NCI-H774 (cell line): ENCODE results near the gene ST6GAL1.
"Not testable (repeated sequence)": the region's sequence is repeated elsewhere in the genome, so short reads cannot be mapped to it uniquely, and the experiment has no call there.

Experiments used
- DNase-seq: peaks from one replicate; lab custom pipeline; 2025; lab: John Stamatoyannopoulos, UW

The ST6GAL1 gene

DNA sequence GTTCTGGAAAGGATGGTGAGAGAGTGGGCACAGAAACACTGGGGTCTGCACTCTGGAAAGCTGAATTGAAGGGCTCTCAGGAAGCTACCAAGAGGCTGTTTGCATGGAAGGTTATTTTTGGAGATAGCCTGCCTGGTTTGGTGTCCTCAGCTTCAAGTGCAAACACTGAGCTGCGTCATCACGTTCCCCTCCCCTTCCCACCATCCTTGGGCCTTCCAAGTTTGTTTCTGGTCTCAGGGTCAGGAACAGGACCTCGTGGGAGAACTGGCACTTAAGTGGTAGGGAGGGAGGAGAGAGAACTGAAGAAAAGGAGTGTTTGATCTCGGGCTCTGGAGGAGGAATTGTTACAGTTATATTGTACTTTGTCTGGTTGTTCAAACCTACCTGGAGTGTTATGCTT, 10.6 kb downstream of the ST6GAL1 start:
- DNase-seq, result no peak

DNA sequence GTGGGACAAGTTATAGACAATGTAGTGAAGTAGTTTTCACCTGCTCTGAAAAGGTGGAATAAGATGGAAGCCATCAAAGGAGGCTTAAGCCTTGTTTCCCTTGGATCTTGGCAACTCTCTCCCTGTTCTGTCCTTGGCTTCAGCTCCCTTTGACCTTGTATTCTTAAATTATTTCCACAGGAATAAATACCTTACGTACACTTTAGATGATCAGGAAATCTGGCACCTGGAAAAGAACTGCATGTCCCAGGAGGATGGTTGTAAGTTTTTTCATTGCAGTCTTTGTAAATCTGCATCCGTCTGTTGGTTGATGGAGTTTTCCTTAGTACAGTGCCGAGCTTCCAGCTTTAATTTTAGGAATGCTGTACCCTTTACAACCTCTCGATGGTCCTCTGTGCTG, 11.8 kb downstream of the ST6GAL1 start:
- no peak for DNase-seq

DNA sequence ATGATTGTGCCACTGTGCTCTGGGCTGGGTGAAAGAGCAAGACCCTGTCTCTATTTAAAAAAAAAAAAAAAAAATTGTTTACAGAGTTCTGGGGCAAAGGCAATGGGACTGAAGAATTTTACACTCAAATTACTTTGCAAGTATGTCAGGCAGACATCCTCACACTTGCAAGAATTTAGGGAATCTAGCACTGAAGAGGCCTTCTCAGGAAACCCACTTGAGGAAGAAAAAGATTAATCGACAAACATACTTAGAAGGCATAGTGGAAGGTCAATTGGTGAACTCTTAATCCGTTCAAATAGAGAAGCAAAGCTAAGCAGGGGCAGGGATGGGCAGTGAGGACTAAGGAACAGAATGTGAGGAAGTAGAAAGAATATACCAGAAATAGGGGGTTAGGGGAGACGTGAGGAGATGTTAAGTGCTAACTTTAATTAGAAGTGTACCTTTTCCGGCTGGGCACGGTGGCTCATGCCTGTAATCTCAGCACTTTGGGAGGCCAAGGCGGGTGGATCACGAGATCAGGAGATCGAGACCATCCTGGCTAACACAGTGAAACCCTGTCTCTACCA, 15.0 kb downstream of the ST6GAL1 start:
- no peak for DNase-seq

DNA sequence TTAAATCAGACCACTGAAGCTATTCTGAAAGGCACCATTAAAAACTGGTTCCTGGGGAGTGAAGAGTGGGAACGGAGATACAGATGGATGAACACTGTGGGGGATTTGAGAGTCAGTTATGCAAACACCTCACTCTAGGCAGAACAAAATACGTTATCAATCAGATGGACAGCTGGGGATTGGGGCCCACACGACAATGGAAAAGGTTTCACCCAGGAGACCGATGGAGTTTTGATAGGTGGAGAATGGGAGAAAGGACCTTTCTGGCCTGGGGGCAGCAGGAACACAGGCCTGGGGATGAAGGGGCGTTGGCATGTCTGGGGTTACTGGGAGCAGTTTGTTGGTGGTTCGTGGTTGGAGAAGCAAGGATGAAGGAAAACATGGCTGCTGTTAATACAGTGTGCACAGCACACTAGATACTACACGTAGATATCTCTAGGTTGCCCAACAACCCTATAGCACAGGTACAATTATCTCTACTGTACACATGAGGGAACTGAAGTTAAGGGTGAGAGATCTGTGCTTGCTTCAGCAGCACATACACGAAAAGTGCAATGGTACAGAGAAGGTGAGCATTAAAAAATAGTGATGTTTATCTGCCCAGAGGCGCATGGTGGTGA, 16.5 kb downstream of the ST6GAL1 start:
- no peak for DNase-seq

DNA sequence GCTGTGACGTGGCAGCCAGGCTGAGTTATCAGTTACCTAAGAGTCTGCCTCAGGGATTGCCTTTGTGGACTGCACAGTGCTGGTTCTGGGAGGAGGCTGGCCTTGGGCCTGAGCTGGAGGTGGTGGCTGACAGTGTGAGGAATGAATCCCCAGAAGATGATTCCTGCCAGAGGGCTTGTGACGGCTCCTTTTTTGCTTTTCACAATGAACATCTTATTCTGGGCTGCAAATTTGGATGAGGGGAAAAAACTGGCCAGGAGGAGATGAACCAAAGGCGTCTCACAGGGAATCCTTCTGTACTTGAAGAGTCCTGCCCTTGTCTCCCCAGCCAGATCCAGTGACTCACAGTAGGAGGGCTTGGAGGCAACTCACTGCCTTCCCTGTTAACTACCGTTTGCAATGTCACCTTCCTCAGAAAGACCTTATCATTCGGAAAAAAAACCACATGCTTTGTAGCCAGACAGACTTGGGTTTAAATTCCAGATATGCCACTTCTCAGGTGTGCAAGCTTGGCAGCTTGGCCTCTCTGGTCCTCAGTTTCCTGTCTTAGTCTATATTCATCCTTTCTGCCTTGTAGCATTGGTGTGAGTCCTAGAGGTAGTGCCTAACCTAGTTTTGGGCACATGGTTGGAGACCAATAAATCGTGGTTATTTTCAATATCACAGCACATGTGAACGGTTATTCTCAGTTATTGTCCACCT, 19.1 kb downstream of the ST6GAL1 start:
- DNase-seq, result no peak

DNA sequence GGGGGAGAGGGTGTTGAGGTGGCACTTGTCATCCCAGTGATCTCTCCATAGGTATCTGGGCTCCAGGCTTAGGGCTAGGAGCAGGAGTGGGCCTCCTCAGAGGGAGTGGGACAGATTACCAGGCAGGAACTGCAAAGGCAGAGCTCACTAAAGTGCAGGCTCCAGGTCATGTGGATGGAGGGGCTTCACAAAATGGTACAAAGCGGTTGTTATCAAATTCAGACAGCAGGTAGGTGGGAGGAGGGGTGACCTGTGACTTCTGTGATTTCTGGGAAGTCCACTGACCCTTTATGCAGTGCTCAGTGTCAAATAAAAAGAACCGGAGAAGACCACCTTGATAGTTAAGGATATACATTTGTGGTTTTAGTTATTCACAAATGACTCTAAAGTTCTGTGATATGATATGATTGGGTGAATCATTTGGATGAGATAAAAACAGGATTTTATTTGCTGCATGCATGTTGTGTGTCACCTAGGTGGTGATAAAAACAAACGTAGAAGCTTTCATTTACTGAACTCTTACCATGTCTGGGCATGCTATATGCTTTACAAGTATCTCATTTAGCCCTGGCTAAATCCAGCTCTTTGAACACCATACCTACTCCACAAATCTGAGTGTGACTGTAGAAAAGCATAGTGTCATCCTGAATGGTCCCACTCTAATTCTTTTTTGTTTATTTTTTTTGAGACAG, 20.2 kb downstream of the ST6GAL1 start:
- no peak for DNase-seq

DNA sequence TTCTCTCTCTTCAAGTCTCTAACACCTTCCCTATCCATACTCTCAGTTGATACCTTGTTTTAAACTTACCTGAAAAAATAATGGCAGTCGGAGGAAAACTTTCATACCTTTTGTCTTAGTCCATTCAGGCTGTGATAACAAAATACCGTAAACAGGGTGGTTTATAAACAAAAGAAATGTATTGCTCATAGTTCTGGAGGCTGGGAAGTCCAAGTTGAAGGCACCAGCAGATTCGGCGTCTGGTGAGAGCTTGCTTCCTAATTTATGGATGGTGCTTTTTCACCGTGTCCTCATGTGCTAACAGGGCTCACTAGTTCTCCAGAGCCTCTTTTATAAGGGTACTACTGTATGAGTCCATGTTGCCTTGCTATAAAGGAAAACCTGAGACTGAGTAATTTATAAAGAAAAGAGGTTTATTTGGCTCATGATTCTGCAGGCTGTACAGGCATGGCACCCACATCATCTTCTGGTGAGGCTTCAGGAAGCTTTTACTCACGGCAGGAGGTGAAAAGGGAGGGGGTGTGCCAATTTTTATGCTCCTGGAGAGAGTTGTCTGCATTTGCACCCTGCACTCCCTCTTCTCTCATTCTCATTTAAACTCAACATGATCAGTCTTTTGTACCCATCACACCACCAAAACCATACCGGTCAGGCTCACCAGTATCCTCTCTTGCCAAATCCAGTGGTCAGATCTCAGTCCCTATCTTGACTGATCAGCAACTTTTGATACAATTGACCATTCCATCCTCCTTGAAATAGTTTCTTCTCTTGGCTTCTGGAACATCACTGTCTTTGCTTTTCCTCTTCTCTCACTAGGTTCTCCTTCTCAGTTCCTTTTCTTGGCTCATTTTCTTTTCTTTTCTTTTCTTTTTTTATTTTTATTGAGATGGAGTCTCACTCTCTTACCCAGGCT, 21.6 kb downstream of the ST6GAL1 start:
- no peak for DNase-seq

DNA sequence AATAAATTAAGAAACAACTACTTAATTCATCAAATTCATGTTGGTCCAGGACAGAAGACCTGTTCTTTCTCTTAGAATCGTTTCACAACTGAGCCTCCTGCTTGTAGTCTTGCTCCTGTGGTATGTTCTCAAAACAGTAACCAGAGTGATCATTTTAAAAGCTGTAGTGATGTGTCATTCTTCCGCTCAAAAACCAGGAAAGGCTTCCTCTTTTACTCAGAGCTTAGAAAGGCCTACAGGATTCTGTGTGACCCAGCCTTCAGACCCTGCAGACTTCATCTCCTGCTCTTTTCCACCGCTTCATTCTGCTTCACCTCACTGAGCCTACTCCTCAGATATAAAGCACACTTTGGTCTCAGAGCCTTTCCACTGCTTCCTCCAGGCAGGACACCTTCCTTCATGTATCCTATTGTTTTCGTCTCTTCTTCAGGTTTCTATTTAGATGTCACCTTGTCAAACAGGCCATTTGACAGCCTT, 22.7 kb downstream of the ST6GAL1 start:
- DNase-seq, result no peak

DNA sequence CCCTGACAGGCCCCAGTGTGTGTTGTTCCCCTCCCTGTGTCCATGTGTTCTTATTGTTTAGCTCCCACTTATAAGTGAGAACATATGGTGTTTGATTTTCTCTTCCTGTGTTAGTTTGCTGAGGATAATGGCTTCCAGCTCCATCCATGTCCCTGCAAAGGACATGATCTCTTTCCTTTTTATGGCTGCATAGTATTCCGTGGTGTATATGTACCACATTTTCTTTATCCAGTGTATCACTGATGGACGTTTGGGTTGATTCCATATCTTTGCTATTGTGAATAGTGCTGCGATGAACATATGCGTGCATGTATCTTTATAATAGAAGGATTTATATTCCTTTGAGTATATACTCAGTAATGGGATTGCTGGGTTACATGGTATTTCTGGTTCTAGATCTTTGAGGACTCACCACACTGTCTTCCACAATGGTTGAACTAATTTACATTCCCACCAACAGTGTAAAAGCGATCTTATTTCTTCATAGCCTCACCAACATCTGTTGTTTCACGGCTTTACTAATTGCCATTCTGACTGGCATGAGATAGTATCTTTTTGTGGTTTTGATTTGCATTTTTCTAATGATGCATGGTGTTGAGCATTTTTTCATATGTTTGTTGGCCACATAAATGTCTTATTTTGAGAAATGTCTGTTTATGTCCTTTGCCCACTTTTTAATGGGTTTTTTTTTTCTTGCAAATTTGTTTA, 23.8 kb downstream of the ST6GAL1 start:
- not testable (repeated sequence) for DNase-seq

DNA sequence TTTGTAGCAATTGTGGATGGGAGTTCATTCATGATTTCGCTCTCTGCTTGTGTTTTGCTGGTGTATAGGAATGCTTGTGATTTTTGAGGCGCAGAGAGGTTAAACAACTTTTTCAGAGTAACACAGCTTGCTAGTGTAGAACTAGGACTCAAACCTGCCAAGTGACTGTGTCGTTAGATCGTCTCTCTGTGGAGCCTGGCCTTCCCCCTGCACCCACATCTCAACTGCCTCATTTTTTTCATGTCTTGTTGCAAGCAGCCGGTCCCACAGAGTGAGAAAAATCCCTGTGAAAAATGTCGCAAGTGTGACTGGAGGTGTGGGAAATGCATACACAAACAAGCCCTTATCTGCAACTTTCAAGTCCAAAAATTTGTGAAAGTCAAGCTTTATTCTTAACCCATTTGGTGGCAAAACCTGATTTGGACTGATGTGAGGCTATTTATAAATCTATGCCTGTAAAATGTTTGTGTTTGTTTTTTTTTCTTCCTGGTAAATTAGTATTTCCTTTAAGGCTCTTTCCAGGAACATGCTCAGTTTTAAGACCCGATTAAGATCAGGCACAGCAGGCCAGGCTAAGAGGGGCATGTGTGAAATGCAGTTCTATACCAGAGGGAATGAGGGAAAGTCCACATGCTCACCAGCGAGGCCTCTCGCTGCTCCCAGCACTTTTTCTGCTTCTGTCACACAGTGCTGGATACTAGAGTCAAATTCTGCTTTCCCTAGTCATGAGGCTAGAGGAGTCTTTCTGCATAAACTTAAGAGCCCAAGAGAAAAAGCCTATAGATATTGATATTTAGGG, 25.8 kb downstream of the ST6GAL1 start:
- DNase-seq, result no peak

DNA sequence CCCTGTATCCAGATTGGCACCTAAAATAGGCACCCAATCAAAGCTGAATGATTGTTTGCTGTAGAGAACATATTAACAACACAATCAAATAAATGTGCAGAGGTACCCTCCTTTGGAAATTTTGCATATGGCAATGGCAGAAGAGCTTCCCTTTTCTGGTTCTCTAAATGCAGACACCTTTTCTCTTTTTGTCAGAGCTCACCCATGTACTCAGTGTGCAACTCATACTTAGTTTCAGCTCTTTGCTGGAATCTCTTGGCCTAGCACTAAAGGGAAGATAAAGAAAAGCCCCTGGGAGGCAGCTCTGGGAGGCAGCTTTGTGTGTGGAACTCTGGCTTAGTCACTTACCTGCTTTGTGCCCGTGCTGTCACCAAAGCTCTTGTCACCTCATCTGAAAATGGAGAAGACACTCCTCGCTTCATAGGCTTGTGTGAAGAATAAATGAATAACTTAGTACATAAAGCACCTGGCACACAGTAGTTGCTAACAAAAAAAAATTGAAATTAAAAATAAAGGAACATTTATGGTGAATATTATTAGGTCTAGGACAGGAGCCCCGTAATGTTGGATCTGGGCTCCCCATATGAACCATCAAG, 28.8 kb downstream of the ST6GAL1 start:
- no peak for DNase-seq

DNA sequence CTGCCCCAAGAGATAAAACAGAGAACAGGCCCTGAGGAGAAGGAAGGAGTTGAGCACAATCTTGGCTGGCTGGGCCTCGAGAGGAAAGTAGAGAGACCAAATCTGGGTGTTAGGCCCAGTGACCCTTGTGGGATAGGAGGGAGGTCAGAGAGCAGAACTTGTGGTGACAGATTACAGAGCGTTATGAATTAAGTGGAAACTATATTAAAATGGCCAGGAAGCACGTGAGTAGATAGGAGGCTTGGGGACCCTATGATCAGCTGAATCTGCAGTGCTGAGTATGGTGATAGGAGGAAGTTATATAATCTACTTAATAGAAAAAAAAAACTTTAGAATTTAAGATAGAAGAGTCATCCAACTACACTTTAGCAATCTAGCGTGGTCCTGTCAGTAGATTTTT, 30.0 kb downstream of the ST6GAL1 start:
- no peak for DNase-seq

DNA sequence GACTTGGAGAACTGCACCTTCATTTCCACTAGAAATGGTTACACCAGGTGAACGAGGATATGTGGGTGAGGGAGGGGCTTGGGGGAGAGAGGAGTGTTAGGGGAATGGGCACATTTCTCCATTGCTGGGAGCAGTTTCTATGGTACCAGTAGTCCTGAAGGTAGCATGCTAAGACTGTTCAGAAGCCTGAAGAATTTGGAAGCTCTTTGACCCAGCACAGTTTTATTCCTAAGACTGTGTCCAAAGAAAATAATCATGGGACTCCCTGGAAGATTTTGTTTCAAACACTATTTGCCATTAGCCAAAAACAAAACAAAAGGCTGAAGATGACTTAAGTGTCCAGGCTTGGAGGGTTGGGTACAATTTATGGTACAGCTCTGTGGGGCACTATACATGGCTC, 32.1 kb downstream of the ST6GAL1 start:
- DNase-seq, result no peak

DNA sequence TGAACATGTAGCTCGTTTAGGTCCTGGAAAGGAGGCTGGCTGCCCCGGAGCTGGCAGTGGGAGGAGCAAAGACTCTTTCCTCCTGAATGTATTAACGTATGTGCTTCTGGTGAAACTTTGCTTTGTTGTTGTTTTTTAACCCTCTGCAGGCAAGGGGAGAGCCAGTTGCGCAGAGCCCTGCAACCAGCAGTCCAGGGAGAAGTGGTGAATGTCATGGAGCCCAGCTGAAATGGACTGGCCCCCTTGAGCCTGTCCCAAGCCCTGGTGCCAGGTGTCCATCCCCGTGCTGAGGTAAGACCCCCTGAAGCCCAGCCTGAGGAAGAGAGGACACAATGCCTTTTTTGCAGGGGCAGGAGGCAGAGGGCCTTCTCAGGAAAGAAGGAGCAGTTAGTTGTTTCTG, 33.3 kb downstream of the ST6GAL1 start:
- DNase-seq, result no peak

DNA sequence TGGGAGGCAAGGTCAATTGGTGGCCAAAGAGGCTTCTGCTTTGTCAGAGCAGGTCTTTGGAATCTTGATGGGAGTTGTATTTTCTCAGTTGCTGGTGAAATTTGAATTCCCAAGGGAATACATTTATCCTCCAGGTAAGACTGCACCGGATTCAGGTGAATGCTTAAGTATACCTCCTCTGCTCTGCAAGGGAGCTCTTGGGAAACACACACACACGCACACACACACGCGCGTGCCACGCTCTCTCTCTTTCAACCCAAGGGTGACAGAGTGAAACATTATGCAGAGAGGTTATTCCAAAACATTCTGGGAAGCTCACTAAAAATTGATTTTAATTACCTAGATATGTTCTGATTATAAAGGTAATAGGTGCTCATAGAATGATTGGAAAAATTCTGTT, 33.7 kb downstream of the ST6GAL1 start:
- DNase-seq, result no peak

DNA sequence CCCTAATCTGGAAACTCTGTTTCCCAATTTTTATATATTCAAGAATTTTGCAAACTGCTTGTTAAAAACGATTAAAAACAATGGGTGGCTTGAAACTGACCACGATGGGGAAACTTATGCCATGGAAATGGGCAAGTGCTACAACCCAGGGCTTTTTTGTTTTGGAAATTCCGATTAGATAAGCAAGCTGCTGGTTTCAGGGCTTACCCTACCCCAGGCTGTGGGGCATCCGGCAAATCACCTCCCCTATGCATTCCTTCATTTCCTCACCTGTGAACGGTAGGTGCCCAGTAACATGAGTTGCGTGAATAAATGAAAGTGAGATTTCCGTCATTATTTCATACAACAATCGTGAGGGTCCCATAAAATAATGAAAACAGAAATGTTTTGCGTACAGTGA, 34.3 kb downstream of the ST6GAL1 start:
- DNase-seq, result no peak

DNA sequence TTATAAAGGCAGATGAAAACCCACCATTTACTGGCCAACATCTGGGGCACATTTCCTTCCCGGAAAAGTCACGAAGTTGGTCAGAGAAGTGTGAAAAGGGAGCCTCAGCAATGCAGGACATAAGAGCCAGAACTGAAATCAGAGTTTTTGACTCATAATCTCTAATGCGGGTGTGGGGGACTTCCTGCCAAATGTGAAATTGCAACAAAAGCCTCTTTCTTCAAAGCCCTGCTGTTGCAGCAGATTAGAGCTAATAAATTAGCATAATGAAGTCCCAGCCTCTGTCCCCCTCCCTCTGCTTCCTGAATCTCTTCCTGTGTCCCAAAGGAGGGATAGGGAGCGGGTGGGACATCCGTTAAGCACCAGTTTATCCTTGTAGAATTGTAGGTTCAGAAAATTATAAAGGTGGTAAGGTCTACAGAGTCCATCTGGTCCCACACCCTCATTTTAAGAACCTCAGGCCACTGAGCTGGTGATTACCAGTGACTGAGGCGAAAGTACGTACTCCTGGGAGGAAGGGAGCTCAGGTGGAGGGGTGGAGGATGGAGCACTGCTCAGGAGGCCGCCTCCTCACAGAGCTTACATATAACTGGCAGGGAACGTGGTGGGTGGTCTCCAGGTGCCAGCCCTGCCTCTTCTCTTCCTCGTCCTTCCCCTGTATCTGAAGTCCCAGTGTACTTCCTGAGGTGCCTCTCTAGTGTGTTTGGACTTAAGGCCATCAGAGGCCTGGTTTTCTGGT, 35.0 kb downstream of the ST6GAL1 start:
- no peak for DNase-seq

DNA sequence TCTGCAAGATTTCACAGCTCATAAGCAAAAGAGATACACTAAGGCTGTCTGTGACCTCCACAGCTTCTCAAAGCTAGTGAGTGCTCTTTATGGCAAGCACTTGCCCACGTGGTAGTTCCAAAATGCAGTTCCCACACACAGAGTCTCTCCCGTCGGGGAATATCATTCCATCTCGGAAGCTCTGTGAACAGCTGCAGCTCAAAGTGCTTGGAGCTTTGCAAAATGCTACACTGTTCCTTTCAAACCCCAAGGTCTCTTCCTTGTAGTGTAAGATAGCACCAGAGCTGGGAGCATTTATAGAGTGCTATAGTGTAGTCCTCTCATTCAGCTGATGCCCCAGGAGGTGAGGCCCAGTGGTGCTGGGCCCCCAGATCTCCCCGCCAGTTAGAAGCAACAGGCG, 36.1 kb downstream of the ST6GAL1 start:
- DNase-seq, result no peak

DNA sequence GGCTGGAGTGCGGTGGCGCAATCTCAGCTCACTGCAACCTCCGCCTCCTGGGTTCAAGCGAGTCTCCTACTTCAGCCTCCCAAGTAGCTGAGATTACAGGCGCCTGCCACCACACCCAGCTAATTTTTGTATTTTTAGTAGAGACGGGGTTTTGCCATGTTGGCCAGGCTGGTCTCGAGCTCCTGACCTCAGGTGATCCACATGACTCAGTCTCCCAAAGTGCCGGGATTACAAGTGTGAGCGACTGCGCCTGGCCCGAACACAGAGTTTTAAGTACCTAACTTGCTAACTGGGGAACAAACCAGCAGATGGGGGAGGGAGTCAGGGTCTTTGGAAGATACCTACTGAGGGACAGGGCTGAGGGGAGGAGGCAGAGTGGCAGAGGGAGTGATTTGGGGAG, 36.9 kb downstream of the ST6GAL1 start:
- DNase-seq, result not testable (repeated sequence)
